ENCODE data around the gene GRK4.

Gene GRK4

DNA sequence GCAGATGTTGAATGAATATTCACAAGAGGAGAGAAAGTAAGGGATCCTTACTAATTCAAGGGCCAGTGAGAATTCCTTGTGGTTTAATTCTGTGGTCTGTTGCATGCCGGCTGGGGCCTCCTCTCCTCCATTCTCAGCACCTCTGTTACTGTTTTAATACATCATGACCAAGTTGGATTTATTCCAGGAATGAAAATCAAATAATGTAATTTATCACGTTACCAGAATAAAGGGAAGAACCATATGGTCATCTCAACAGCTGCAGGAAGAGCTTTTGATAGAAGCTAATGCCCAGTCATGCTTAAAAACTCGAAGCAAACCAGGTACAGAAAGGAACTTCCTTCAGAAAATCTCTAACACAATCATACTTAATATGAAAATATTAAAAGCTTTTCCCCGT lies 54.1 kb downstream of the GRK4 start:
- DNase-seq: no peak

DNA sequence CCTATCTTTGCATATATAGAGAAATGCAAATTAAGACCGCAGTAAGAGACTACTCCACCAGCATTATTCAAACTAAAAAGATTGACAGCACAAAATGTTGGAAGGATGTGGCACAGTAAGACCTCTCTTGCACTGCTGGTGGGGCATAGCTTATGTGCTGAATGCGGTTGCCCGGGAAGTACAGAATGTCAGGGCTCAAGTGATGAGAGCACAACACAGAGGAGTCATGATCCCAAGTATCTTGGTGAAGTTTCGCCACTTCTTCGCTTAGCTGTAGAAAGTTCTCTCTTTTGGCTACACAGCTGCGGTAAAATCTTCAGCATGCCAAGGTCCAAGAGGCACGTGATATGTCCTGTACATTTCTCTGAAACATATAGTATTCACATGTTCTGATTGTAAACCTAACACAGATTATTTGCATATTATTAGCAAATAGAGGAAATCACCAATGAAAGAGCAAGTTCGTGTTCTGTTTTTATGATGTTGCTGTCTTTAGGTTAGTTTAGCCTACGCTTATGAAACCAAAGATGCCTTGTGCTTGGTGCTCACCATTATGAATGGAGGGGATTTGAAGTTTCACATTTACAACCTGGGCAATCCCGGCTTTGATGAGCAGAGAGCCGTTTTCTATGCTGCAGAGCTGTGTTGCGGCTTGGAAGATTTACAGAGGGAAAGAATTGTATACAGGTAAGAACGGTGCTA lies 55.9 kb downstream of the GRK4 start:
- no peak for DNase-seq

GRCh38 chr4:3021127-3021526 lies 57.8 kb downstream of the GRK4 start:
- no peak for DNase-seq

DNA sequence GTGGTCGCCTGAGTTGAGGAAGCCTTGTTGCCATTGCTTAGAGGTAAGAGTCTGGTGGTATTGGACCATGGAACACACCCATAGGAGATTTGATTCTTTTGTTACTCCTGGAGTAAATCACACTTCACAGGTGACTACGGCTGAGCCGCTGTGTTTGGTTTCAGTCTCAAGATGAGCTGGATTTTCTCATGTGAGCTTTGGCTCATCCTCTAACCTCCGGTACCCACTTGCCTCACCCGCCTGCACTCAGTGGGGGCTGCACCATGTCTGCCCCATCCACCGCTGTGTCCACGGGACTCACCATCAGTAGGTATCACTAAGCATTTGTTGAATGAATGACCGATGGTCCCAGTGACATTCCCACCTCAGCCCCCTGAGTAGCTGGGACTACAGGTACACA lies 58.3 kb downstream of the GRK4 start:
- no peak for DNase-seq

DNA sequence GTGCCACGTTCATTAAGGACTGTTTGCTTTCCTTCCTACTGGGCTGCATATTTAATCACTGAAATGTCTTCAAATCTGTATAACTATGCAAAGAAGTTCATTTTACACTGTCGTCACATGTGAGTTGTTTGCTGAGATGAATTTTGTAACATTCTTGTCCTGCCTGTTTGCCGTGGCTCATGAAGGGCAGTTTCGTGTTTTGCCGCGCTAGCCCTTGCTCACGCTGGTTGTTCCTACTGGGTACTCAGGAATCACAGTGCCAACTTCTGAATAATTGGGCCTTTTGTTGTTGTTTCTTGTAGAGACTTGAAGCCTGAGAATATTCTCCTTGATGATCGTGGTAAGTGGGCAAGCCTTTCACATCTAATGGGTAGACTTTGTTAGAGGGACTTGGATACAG lies 58.7 kb downstream of the GRK4 start:
- no peak for DNase-seq

GRCh38 chr4:3022651-3023050 lies 59.3 kb downstream of the GRK4 start:
- DNase-seq: no peak

GRCh38 chr4:3025881-3026280 lies 62.5 kb downstream of the GRK4 start:
- DNase-seq: no peak

DNA sequence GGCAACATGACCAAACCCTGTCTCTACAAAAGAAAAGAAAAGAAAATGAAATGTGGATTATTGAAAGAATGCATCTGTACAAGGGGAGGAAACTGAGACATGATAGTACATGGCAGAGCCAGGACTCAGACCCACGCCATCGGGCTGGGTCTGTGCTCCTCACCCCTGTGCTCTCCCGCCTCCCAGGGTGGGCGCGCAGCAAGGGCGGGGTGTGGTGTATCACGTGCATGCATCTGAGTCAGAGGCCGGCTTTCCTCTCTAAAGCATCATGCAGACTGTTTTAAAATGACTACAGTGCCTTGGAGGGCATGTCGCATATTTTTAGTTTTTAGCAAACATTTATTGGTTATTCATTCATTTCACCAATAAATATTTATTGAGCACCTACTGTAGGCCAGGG lies 63.2 kb downstream of the GRK4 start:
- DNase-seq: no peak

DNA sequence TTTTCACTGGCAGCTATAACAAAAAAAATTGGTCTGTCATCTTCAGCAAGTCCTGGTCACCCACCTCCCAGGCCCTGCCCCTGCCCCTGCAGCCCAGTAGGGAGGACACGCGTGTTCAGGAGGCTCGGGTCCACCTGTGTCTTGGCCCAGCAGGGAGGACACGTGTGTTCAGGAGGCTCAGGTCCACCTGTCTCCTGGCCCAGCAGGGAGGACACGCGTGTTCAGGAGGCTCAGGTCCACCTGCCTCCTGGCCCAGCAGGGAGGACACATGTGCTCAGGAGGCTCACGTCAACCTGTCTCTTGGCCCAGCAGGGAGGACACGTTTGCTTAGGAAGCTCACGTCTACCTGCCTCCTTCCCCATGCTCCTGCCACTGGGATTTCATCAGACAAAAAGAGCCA lies 66.1 kb downstream of the GRK4 start:
- DNase-seq: no peak

DNA sequence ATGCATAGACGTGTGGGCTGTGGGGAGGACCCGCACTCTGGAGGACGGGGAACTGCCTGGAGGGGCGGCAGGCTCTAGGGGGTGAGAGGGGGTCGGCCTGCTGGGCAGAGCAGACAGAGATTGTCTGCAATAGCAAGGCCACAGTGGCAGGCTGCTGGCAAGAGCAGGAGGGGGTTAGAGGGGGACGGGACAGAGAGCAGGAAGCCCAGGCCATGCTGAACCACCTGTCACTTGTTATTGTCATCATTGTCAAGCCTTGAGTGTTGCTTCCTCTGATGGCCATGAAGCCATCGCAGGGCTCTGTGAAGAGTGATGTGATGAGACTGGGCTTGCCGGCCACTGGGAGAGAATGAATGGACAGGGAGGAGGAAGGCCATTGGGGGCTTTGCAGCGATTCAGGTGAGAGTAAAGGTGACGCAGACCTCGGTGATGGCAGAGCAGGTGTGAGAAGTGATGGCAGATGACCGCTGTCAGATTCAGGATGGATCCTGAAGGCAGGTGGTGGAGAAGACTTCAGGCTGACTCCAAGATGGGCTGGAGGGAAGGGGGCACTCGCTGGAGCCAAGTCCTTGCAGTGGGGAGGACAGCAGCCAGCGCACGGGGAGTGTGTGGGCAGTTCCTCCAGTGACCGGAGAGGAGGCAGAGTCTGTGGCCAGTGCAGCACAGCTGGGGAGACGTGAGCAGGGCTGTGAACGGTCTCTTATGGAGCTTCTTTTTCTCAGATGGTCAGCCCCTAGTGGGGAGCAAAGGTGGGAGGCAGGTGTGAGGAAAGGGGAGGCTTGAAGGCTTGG lies 67.4 kb downstream of the GRK4 start:
- no peak for DNase-seq

- DNase-seq: no peak
These were observed 68.1 kb downstream of the GRK4 start for GRCh38 chr4:3031357-3032082.

GRCh38 chr4:3034231-3034630 lies 70.9 kb downstream of the GRK4 start:
- DNase-seq: no peak

DNA sequence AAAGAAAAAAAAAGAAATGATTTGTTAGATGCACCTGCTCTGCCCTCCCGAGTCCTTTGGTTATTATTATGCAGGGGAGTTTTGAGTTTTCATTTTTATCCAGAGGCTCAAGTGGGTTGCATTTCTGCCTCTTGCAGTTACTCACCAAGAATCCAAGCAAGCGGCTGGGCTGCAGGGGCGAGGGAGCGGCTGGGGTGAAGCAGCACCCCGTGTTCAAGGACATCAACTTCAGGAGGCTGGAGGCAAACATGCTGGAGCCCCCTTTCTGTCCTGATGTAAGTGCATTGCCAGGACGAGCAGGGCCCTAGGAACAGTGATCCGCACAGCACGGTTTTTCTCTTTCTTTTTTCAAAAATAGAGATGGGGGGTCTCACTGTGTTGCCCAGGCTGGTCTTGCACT lies 71.9 kb downstream of the GRK4 start:
- DNase-seq: no peak

- DNase-seq: no peak
These were observed 72.3 kb downstream of the GRK4 start for GRCh38 chr4:3035674-3036073.

DNA sequence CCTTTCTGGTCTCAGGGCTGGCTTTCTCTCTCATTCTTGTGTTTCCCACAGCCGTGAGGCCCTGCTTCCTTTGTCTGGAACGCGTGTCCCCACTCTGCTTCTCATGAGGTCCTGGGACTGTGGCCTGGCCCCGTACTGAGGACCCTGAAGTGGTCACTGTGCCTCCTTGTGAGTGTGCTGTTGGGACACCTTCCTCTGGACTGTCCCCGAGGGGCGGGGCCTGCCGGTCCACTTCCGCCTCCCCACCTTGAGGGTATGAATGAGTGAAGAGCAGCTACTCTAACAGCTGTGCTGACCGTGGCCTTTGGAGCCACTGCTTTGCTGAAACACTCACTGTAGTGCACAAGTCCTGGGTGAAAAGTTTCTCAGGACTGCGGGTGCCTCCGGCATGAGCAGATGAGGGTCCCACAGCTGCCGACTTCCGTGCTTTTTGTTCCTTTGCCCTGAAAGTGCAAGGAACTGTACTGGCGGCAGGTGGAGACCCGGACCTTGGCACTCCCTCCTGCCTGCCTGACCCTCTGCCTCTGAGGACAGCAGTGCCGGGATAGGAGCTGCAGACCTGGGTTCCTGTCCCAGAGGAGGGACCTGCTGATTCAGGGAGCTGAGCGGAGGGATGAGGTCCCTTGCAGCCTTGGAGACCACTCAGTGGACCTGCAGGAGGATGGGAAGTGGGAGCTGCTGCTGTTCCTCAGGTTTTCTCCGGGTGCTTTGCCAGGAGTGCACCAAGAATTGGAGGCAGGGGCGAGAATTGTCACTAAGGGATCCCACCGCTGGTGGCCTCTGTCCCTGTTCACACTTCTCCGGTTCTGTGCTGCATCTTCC lies 73.0 kb downstream of the GRK4 start:
- DNase-seq: no peak

GRCh38 chr4:3037957-3038461 lies 74.6 kb downstream of the GRK4 start:
- DNase-seq: no peak

GRCh38 chr4:3039706-3040366 lies 76.5 kb downstream of the GRK4 start:
- DNase-seq: no peak

DNA sequence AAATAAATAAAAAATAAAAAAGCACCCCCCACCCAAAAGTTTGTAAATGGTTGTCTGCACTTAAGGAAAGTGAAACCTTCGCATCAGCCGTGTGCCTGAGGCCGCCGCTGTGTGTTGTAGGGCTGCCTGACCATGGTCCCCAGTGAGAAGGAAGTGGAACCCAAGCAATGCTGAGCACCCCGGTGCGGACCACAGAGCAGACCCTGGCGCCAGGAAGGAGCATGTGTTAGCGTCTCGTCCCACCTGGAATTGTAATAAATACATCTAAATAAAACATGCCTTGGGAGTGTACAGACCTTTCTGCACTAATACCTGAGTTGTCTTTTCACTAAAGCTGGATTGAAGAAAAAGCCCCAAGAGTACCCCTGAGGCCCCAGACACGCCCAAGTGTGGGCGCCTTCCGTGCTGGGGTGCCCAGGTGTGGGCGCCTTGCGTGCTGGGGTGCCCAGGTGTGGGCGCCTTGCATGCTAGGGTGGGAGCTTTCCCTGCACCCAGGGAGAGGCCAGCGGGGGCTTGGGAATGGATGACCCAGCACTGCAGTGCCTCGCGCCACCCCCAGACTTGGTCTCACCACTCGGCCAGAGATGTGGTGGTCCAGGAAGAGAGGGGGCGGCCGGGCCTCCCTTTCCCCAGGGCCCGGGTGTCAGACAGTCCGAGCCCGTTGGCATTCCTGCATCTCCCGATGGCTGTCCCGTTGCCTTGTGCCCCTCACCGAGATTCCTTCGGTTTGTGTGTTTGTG lies 77.3 kb downstream of the GRK4 start:
- DNase-seq: no peak

DNA sequence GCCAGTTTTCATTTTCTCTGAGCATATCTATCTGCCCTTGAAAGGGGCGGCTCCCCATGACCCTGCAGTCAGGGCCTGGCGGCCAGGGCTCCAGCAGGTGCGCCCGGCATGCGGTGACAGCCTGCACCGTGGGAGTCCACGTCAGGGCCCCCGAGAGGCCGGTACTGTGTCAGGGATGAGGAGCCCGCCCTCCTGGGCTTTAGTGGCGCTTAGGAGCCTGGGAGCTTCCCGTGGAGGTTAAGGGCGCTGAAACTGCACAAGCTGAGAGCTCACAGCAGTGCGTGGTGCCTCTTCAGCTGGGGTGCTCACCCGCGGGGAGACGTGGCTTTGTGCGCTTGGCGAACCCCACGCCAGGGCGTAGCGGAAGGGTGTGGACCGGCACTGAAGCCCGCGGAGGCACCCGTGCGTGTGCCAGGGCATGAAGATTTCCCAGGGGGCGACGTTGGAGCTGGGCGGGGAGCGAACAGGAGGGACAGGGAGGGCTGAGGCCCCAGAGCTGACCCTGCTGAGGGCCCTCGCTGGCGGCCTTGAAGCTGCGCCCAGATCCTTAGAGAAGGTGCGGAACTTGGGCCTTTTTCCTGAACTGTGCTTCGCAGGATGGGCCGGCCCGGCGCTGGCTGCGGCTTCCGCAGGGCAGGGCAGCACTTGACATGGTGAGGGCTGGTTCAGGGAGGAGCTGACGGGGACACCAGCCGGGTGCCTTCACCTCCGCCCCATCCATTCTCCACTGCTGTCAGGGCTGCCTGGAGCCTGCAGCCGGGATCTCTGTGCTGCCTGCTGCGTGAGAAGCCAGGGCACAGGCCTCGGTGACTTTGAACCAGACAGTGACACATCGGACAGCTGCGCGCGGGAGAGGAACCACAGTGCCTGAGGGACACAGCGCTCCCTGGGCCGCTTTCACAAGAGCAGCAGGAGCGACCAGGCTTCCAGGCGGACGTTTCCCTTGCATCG lies 78.1 kb downstream of the GRK4 start:
- DNase-seq: no peak

DNA sequence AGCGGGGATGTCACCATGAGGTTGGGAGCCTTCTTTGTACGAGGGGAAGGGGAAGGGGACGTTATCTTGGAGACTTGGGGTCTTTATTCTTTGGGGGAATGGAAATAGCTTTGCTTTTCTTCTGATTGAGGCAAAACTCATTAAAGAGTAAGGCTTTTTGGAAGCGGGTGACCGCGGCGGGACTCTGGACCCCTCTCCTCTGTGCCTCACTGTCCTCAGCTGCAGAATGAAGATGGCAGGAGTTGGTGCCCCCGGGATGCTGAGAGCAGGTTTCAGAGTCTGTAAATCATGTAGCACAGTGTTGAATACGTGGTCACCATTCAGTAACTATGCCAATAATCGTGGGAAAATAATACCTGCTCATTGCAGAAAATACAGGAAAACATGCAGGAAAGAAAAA lies 78.9 kb downstream of the GRK4 start:
- DNase-seq: no peak

Measured in GOT3 (cell line).